ENCODE data around the gene GSG1L.
"Not testable (repeated sequence)": the region's sequence is repeated elsewhere in the genome, so short reads cannot be mapped to it uniquely, and the experiment has no call there.

GSG1L gene

DNA sequence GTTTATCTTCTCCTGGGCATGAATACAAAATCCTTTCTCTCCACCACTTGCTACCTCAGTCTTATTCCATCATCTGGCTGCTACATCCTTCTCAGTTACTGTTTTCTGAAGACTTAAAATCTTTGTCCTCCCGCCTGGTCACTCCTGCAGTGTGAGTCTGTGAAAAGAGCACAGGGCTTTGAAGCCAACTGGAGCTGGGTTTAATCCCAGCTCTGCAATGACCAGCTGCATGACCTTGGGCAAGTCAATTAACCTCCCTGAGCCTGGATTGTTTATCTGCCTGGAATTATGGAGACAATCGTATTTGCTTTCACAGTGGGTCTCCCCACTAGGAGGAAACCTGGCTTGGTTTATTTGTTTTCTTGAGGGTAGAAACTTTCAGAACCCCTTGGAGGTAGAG is 183.2 kb downstream of the GSG1L start:
- no peak for DNase-seq (ENCODE audit: low read depth in 1 of 2, low spot score in 1 of 2)
- H3K27me3 ChIP-seq (ENCODE audit: insufficient read depth, poor library complexity, severe bottlenecking), result no peaks in the 10 kb centered on the region
- H3K27ac ChIP-seq (replicated peaks), result no peak overlapping the region
- H3K4me3 ChIP-seq (replicated peaks; ENCODE audit: insufficient read depth, low read length), result no peak overlapping the region
- TF ChIP-seq GABPA (IDR thresholded peaks at IDR 0.05; ENCODE audit: low read depth), result no peak

GRCh38 chr16:27879601-27880247 is 183.8 kb downstream of the GSG1L start:
- no peak for DNase-seq (ENCODE audit: low read depth in 1 of 2, low spot score in 1 of 2)
- H3K27me3 ChIP-seq (ENCODE audit: insufficient read depth, poor library complexity, severe bottlenecking), result no peaks in the 10 kb centered on the region
- TF ChIP-seq POLR2AphosphoS5 (IDR thresholded peaks at IDR 0.05; ENCODE audit: low read depth), result no peak
- TF ChIP-seq REST (IDR thresholded peaks at IDR 0.05; ENCODE audit: insufficient replicate concordance, low read depth), result no peak
- no peak for TF ChIP-seq GABPA (IDR thresholded peaks at IDR 0.05; ENCODE audit: low read depth)
- no peak for TF ChIP-seq SPI1 (IDR thresholded peaks at IDR 0.05; ENCODE audit: borderline replicate concordance, low read depth)
- TF ChIP-seq CTCF (IDR thresholded peaks at IDR 0.05; ENCODE audit: insufficient read depth, low read length), result no peak
- H3K27ac ChIP-seq (replicated peaks), result no peak overlapping the region
- no peak overlapping the region for H3K4me3 ChIP-seq (replicated peaks; ENCODE audit: insufficient read depth, low read length)

DNA sequence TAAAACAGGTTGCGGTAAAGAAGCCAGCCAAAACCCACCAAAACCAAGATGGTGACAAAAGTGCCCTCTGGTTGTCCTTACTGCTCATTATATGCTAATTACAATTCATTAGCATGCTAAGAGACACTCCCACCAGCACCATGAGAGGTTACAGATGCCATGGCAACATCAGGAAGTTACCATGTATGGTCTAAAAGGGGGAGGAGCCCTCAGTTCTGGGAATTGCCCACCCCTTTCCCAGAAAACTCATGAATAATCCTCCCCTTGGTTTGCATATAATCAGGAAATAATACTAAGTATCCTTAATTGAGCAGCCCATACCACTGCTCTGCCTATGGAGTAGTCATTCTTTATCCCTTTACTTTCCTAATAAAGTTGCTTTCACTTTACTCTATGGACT is 190.9 kb downstream of the GSG1L start:
- not testable (repeated sequence) for DNase-seq (ENCODE audit: low read depth in 1 of 2, low spot score in 1 of 2); H3K4me3 ChIP-seq (replicated peaks; ENCODE audit: insufficient read depth, low read length); H3K27ac ChIP-seq (replicated peaks); H3K27me3 ChIP-seq (ENCODE audit: insufficient read depth, poor library complexity, severe bottlenecking)

DNA sequence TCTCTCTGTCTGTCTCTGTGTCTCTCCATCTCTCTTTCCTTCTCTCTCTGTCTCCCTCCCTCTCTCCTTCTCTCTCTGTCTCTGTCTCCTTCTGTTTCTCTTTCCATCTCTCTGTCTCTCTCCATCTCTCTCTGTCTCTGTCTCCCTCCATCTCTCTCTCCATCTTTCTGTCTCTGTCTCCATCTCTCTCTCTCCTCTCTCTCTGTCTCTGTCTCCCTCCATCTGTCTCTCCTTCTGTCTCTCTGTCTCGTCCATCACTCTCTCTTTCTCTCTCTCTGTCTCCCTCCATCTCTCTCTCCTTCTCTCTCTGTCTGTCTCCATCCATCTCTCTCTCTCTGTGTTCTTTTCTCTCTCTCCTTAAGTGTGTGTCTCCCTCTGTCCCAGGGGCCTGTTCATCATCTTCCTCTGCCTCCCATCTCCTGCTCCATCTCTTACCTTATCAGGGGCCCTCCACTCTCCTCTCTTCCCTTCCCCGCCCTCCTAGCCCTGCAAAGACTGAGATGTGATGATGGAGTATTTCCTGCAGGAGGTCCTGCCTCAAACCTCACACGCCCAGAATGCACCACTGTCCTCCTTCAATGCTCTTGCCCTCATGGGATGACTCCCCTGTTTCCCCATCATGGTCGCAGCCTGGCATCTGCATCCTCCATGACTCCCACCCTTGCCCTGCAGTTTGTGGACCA is 193.3 kb downstream of the GSG1L start:
- DNase-seq (ENCODE audit: low read depth in 1 of 2, low spot score in 1 of 2), result no peak
- Histone ChIP-seq H3K27me3 (ENCODE audit: insufficient read depth, poor library complexity, severe bottlenecking) (no peaks in the 10 kb centered on the region), H3K4me3 (replicated peaks; ENCODE audit: insufficient read depth, low read length) (no peak overlapping the region), H3K27ac (replicated peaks) (no peak overlapping the region)
- TF ChIP-seq CTCF (IDR thresholded peaks at IDR 0.05; ENCODE audit: insufficient read depth, low read length) (no peak), SPI1 (IDR thresholded peaks at IDR 0.05; ENCODE audit: borderline replicate concordance, low read depth) (no peak), POLR2AphosphoS5 (IDR thresholded peaks at IDR 0.05; ENCODE audit: low read depth) (no peak), GABPA (IDR thresholded peaks at IDR 0.05; ENCODE audit: low read depth) (no peak)

DNA sequence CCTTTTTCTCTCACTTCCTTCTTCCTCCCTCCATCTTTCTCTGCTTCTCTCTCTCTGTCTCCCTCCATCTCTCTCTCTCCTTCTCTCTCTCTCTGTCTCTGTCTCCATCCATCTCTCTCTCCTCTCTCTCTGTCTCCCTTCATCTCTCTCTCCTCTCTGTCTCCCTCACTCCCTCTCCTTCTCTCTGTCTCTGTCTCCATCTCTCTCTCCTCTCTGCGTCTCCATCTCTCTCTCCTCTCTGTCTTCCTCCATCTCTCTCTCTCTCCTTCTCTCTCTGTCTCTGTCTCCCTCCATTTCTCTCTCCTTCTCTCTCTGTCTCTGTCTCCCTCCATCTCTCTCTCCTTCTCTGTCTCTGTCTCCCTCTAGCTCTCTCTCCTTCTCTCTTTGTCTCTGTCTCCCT is 194.1 kb downstream of the GSG1L start:
- TF ChIP-seq SPI1 (IDR thresholded peaks at IDR 0.05; ENCODE audit: borderline replicate concordance, low read depth), result no peak
- TF ChIP-seq REST (IDR thresholded peaks at IDR 0.05; ENCODE audit: insufficient replicate concordance, low read depth), result no peak
- TF ChIP-seq GABPA (IDR thresholded peaks at IDR 0.05; ENCODE audit: low read depth), result no peak
- TF ChIP-seq POLR2AphosphoS5 (IDR thresholded peaks at IDR 0.05; ENCODE audit: low read depth), result no peak
- TF ChIP-seq CTCF (IDR thresholded peaks at IDR 0.05; ENCODE audit: insufficient read depth, low read length), result no peak
- Histone ChIP-seq H3K27me3 (ENCODE audit: insufficient read depth, poor library complexity, severe bottlenecking) (no peaks in the 10 kb centered on the region), H3K27ac (replicated peaks) (no peak overlapping the region), H3K4me3 (replicated peaks; ENCODE audit: insufficient read depth, low read length) (no peak overlapping the region)
- no peak for DNase-seq (ENCODE audit: low read depth in 1 of 2, low spot score in 1 of 2)

Data from HL-60 (cell line).